HG03159 (cell line): ENCODE measurements around the gene PLP2.
A peak's percentile ranks its signal among the peaks of the same experiment; 100 is the strongest.
"Not testable (repeated sequence)": the region's sequence is repeated elsewhere in the genome, so short reads cannot be mapped to it uniquely, and the experiment has no call there.

Experiments used
- ATAC-seq: cut with Tn5 transposase; IDR thresholded peaks from one replicate; pipeline ENCODE4 v1.9.1; 2021; ENCODE audit warnings: mild to moderate bottlenecking, moderate library complexity; ENCODE audit not compliant: unreplicated experiment

Gene PLP2

GRCh38 chrX:49163555-49164419 is 7.9 kb upstream of the PLP2 start:
- ATAC-seq, result peak; percentile 43

- no peak for ATAC-seq
Observed at GRCh38 chrX:49164589-49165360, 6.9 kb upstream of the PLP2 start.

GRCh38 chrX:49165901-49166881 is 5.5 kb upstream of the PLP2 start:
- peak; percentile 40 for ATAC-seq

- peak; percentile 11 for ATAC-seq
Observed at GRCh38 chrX:49166914-49167739, 4.6 kb upstream of the PLP2 start.

- no peak for ATAC-seq
Observed at GRCh38 chrX:49167740-49168108, 4.0 kb upstream of the PLP2 start.

GRCh38 chrX:49172280-49172780 is 632 bp downstream of the PLP2 start:
- peak; percentile 68 for ATAC-seq

GRCh38 chrX:49173544-49173943 is 1.8 kb downstream of the PLP2 start:
- not testable (repeated sequence) for ATAC-seq

- ATAC-seq, result no peak
Observed at GRCh38 chrX:49174723-49175122, 3.0 kb downstream of the PLP2 start.

GRCh38 chrX:49175435-49176274 is 4.0 kb downstream of the PLP2 start:
- no peak for ATAC-seq

- no peak for ATAC-seq
Observed at GRCh38 chrX:49176421-49177326, 5.0 kb downstream of the PLP2 start.

- no peak for ATAC-seq
Observed at GRCh38 chrX:49177338-49177833, 5.7 kb downstream of the PLP2 start.

- no peak for ATAC-seq
Observed at GRCh38 chrX:49177873-49178480, 6.3 kb downstream of the PLP2 start.

- no peak for ATAC-seq
Observed at GRCh38 chrX:49178537-49178936, 6.8 kb downstream of the PLP2 start.

- no peak for ATAC-seq
Observed at GRCh38 chrX:49179358-49179757, 7.7 kb downstream of the PLP2 start.

- ATAC-seq, result no peak
Observed at GRCh38 chrX:49183701-49184281, 12.1 kb downstream of the PLP2 start.

GRCh38 chrX:49184294-49185281 is 12.9 kb downstream of the PLP2 start:
- ATAC-seq, result no peak
